HG02970 (cell line): Measurements from ENCODE around the gene PPP3CA.
"Not testable (repeated sequence)": the region's sequence is repeated elsewhere in the genome, so short reads cannot be mapped to it uniquely, and the experiment has no call there.

Experiments used
- ATAC-seq: cut with Tn5 transposase; IDR thresholded peaks from one replicate; pipeline ENCODE4 v1.9.1; 2021; ENCODE audit warnings: mild to moderate bottlenecking, moderate library complexity, moderate number of reproducible peaks; ENCODE audit not compliant: unreplicated experiment, low FRiP score

Gene PPP3CA

DNA sequence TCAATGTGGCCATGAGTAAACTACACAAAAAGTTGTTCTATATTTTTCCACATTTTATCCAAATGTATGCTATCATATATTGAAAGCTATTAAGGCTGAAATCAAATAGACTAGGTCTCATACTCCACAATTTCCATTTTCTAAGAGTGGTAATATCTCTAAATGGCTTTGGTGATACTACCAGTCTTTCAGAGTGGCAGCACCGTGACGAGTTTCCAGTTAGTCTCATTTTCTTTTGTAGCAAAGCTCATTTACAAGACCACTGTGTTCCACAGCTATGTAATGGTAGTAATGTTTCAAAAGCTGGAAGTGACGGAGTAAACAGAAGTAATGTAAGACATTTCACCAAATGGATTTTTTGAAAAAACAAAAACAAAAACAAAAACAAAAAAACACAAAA lies 228.2 kb downstream of the PPP3CA start:
- no peak for ATAC-seq

DNA sequence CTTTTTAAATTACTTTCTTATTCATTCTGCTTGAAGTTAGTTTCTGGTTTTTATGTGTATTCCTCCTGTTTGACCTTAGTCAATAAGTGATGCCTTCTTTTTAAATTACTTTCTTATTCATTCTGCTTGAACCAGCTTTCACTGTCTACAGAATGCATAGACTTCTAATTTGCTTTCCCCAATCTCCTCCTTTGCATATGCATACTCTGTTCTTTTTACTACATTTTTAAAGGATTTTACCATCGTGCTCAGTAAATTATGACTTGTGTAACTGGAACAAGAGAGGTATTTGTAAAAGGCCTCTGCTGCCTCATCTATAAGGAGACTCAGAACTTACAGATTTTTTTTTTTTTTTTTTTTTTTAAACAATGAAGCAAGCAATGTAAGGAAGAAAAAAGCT lies 228.7 kb downstream of the PPP3CA start:
- no peak for ATAC-seq

DNA sequence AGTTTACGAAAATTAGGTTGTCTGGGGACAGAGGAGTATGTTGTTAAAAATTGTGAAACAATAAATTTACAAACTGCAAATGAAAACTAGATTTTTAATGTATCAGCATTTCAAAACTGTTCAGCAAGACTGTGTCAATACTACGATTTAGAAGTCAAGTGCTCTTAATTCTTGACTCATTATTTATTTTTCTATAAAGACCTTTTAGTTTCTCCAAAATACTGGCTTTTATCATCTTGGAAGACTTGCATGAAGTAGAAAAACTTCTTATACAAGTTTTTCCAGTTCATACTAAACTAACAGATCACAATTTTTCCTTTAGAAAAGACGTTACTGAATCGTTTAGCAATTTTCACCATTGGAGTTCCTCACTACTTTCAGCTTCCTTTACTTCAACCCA lies 231.4 kb downstream of the PPP3CA start:
- ATAC-seq = no peak

- ATAC-seq = no peak
These were observed 232.4 kb downstream of the PPP3CA start for GRCh38 chr4:101114936-101115372.

DNA sequence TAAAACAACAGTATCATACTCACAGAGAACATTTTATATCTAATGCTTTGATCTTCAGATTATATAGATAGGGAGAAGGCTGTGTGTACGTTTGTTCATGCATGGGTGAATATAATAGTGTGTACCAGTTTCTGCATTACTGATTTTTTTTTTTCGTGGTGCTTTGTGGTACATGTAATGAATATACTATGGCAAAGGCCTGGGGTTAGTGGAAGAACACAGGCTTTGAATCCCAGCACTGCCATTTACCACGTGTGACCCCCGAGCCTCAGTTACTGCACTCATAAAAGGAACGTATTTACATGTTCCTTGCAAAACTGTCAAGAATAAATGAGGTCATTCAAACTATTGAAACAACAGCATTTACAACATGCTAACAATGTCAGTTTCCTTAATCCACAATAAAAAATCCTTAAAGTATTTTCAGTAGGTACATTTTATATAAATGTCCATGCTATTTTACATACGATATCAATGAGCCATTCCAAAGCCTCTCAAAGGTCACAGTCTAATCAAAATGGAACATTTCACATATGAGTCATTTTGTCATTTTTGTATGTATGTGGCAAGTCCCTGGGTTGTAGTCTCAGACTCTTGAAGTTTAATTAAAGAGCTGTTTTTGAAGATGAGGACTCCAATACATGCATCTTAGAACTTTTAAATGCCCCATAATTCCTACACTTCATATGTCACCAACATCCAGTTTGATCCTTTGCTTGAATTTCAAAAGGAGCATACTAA lies 242.8 kb downstream of the PPP3CA start:
- ATAC-seq = no peak

- ATAC-seq = no peak
These were observed 243.8 kb downstream of the PPP3CA start for GRCh38 chr4:101103381-101104142.

DNA sequence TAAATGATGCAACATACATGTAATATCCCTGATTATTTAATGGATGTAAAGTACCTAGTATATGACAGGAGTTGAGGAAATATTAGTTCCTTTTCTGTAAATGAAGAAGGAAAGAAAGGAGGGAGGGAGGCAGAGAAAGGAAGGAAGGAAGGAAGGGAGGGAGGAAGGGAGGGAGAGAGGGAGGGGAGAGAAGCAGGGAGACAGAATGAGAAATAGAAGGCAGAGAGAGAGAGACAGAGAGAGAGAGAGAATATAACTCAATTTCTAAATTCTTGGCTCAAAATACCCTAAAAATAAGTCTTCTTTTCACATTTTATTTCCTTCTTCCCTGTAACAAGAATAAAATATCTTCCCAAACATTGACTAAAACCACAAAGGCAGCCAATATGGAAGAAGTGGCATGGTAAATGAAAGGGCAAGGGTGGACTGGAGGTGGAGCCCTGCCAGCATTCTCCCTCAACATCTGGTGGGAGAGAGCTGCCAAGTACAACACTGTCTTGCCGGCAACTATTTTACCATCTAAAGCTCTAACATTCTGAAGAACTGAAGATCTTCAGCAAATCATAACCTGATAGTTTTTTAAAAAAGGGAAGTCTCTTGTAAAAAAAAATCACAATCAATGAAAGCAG lies 245.1 kb downstream of the PPP3CA start:
- ATAC-seq = no peak

DNA sequence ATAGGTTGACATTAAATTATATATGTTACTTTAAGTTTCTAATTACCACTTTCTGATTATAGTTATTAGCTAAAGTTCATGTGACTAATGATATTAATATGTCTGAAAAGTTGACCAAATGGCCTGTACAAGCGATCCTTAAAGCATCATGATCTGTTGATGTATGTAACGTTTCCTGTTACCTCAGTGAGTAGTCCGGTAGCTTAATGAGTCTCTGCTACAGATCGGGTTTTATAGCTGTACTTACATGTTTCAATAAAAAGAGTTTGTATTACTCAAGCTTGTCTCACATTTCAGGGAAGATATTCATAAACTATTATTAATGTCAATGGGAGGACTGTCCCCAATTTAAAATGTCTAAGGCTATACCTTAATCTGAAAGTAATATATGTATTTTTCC lies 246.3 kb downstream of the PPP3CA start:
- no peak for ATAC-seq

GRCh38 chr4:101098666-101099400 lies 248.5 kb downstream of the PPP3CA start:
- no peak for ATAC-seq

- not testable (repeated sequence) for ATAC-seq
These were observed 254.7 kb downstream of the PPP3CA start for GRCh38 chr4:101092609-101093008.

DNA sequence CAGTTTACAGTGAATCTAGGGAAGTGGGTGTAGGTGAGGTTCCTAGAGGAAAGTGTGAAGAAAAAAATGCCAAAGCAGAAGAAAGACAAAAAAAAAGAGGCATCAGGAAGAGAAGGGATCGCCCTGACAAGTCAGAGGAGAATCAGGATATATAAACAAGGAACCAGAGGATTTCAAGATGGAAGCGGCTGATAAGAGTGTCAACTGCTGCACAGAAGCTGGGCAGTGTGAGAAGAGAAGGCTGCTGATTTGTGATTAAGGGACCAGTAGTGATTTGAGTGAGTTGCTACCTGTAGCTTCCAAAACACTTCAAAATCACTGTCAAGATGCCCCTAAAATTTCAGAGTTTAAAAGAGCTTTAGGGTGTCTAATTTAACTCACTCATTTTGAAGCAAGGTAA lies 258.2 kb downstream of the PPP3CA start:
- ATAC-seq = no peak

DNA sequence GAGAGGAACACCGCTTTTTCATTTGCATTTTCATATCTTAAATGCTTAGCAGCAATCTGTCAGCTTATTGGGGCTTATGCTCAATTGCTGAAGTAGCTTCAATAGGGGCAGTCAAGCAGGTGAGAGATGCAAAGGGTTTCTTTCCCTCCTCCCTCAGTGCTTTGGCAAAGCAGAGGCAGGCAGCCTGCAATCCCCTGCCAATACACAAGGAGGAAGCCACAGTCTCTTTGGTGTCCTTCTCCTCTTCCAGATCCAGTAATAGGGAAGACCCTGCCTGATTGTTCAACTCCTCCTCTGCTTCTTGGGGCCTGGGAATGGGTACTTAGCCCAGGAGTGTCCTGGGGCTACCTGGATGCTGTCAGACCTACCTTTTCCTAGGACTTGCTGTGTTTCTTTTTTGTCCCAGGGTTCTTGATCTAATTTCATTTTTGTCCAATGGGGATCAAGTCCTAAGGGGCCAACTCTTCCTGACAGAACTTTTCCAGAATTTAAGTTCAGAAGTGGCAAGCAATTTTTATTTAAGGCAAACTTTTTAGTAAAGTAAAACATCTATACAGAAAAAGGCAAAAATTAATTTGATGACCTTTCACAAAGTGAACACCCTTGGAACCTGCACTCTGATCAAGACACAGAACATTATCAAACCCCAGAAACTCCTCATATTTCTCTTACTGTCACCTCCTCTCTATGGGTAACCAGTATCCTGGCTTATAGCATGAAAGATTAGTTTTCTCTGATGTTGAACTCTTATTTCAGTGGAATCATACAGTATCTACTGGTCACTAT lies 260.3 kb downstream of the PPP3CA start:
- no peak for ATAC-seq

DNA sequence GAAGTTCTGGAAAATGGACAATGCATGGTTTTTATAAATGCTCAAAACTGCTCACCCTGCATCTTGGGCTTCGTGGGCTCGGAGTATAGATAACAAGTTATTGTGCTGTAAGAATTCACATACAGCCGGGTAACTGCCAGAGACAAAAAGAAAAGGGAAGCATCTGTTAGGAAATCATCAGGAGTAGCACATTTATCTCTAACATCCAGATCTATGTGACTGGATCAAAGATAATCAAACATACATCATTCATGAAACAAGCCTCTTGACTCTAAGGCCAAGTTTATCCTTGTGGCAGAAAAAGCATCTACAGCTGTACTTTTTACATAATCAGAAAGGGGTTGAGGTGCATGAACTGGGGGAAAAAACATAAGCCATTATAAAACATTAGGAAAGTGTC lies 264.2 kb downstream of the PPP3CA start:
- no peak for ATAC-seq

GRCh38 chr4:101081695-101082369 lies 265.5 kb downstream of the PPP3CA start:
- no peak for ATAC-seq

- ATAC-seq = no peak
These were observed 266.2 kb downstream of the PPP3CA start for GRCh38 chr4:101081166-101081565.

DNA sequence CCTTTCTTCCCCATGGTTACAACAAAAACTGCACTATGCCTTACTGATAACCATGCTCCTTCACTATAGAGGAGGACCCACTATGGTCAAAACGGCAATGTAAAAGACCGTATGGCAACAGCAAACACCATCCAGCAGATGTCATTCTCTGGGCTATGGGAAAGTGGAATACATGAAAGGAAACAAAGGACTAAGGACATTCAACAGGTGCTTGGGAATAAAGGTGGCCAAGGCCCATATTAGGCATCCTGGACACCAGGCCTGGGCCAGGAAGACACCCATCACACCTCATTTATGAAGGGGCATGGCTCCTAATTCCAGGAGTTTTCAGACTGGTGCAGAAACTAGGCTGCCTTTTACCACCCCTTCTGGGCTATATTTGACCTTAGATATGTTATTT lies 268.4 kb downstream of the PPP3CA start:
- ATAC-seq = no peak

GRCh38 chr4:101076032-101076431 lies 271.3 kb downstream of the PPP3CA start:
- ATAC-seq = no peak

GRCh38 chr4:101075536-101075935 lies 271.8 kb downstream of the PPP3CA start:
- no peak for ATAC-seq

DNA sequence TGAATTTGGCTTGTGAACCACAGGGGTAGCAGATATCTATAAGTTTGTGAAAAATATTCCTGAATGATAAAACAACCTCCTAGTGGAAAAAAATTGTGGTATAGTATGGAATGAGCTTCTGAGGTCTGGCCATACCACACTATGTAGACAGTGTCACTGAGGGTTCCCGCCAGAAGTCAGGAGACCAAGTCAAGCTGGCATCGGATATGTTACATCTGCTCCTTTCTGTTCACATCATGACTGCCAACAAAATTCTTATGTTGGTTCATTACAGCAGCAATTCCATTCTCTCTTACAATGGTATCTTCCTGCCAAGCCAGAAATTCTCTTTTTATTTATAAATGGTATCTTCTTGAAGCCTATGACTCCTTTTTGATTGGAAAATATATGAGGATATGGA lies 273.0 kb downstream of the PPP3CA start:
- no peak for ATAC-seq

GRCh38 chr4:101071241-101071640 lies 276.1 kb downstream of the PPP3CA start:
- no peak for ATAC-seq
